DND-41 (cell line): ENCODE measurements around the gene SNRNP40.

Experiments
- CTCF ChIP-seq: IDR thresholded peaks from 2 replicates; pipeline ENCODE4 v1.5.1; 2012; ENCODE audit warnings: borderline replicate concordance, low read length, moderate library complexity, mild to moderate bottlenecking; ENCODE audit not compliant: poor library complexity, severe bottlenecking; ENCODE audit errors: extremely low read depth
- EZH2 ChIP-seq: IDR thresholded peaks from 3 replicates; pipeline ENCODE4 v1.6.1; 2012; ENCODE audit warnings: borderline replicate concordance, low read depth, mild to moderate bottlenecking, moderate library complexity, low read length, inconsistent platforms; ENCODE audit not compliant: severe bottlenecking

- TF ChIP-seq CTCF: no peak
- TF ChIP-seq EZH2: no peak
Observed at GRCh38 chr1:31300193-31300592, 3.6 kb upstream of the SNRNP40 start.
